ENCODE data around the gene PML. TPM values are rescaled to one million over a fixed set of nuclear protein-coding genes. Genes with fewer than 3 reads are reported as not detected.

PML gene
- total RNA-seq, 1 experiment from 2014 or later, result 47.7 TPM

- no peak overlapping the region for H3K4me3 Mint-ChIP-seq
- H3K27me3 Mint-ChIP-seq (ENCODE audit: low read depth), result peaks cover 3% of the 10 kb centered on the region; the same call in 1 of the 2 replicates
- DNase-seq (ENCODE audit: low spot score) (no peak), ATAC-seq (no peak)
- TF ChIP-seq MLX (CRISPR knock-in tag; IDR thresholded peaks at IDR 0.05) (no peak), GTF2I (CRISPR knock-in tag; conservative IDR thresholded peaks at IDR 0.05) (no peak), JUN (CRISPR knock-in tag; IDR thresholded peaks at IDR 0.05) (no peak), ZNF425 (CRISPR knock-in tag; conservative IDR thresholded peaks at IDR 0.05) (no peak), FOXP1 (CRISPR knock-in tag; IDR thresholded peaks at IDR 0.05; ENCODE audit: borderline replicate concordance) (no peak), FOXK1 (CRISPR knock-in tag; IDR thresholded peaks at IDR 0.05) (no peak), ZNF396 (CRISPR knock-in tag; IDR thresholded peaks at IDR 0.05; ENCODE audit: borderline replicate concordance) (no peak), USF2 (CRISPR knock-in tag; IDR thresholded peaks at IDR 0.05) (no peak), JAZF1 (CRISPR knock-in tag; IDR thresholded peaks at IDR 0.05) (no peak), ZNF232 (CRISPR knock-in tag; IDR thresholded peaks at IDR 0.05) (no peak), ATF6 (CRISPR knock-in tag; IDR thresholded peaks at IDR 0.05) (no peak), STAT6 (CRISPR knock-in tag; conservative IDR thresholded peaks at IDR 0.05; ENCODE audit: low read depth) (no peak), ZNF512 (CRISPR knock-in tag; IDR thresholded peaks at IDR 0.05; ENCODE audit: borderline replicate concordance) (no peak), HMGXB4 (CRISPR knock-in tag; IDR thresholded peaks at IDR 0.05) (no peak), E2F1 (CRISPR knock-in tag; IDR thresholded peaks at IDR 0.05) (no peak), AR (CRISPR knock-in tag; IDR thresholded peaks at IDR 0.05) (no peak)
- POLR2A ChIA-PET, result interaction anchor here (0.5 kb wide), 1 partner anchor 10 kb away, joined by 7 read pairs; no protein-coding TSS in a partner anchor
- peaks cover 22% of the 10 kb centered on the region; the same call in 1 of the 2 replicates for H3K36me3 Mint-ChIP-seq
- no peak overlapping the region; the same call in 1 of the 2 replicates for H3K27ac Mint-ChIP-seq
- H3K9me3 Mint-ChIP-seq, result no peaks in the 10 kb centered on the region
- peaks cover 39% of the 10 kb centered on the region for H3K4me1 Mint-ChIP-seq
- CTCF ChIA-PET, result interaction anchor here (0.5 to 9.1 kb wide), 15 partner anchors 11 to 1236 kb away, joined by 3 to 290 read pairs (median 7); partner anchors contain the start of genes PML and STOML1
Measured at GRCh38 chr15:74038707-74039655, 44.5 kb downstream of the PML start.
